Measurements from ENCODE around the gene PDK2.
"Not testable (repeated sequence)": the region's sequence is repeated elsewhere in the genome, so short reads cannot be mapped to it uniquely, and the experiment has no call there.

The PDK2 gene

DNA sequence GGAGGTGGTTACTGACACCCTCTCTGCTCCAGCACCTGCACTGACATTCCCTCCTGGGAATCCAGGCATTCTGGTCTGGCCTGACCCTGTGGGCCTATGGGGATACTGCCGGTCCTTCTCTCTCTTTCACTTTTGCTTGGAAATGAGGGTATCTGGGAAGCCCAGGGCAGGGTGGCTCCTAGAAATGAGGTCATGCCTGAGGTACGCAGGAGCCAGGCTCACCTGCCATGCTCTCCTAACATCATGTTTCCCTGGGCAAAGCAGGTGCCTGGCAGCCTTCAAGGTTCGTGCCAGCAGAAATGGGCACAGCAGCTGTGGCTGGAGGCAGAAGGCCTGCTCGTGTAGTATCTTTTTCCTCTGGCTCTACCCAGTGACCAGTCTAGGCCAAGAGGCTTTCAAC lies 35.9 kb upstream of the PDK2 start:
- no peak for DNase-seq

DNA sequence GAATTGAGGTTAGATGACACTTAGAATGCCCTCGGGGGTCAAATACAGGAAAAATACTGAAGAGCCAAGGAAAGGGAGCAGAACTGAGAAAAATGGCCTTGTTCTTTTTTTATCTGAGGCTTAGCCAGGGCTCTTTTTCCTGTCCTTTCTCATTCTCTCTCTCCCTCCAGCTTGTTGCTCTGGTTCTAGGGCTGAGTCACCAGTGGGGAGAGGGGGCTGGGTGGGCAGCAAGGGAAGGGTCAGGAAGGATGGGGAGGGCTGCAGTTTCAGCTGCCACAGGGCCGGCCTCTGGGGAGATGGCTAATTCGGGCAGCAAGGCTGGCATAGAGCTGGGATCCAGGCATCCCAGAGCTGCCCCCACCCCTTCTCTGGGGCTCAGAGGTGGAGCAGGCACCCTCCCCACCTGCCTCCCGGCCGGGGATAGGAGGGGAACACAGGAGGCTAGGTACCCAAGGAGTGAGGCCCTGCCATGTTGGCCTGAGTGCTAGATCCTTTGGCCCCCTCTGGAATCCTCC lies 35.3 kb upstream of the PDK2 start:
- DNase-seq: no peak

DNA sequence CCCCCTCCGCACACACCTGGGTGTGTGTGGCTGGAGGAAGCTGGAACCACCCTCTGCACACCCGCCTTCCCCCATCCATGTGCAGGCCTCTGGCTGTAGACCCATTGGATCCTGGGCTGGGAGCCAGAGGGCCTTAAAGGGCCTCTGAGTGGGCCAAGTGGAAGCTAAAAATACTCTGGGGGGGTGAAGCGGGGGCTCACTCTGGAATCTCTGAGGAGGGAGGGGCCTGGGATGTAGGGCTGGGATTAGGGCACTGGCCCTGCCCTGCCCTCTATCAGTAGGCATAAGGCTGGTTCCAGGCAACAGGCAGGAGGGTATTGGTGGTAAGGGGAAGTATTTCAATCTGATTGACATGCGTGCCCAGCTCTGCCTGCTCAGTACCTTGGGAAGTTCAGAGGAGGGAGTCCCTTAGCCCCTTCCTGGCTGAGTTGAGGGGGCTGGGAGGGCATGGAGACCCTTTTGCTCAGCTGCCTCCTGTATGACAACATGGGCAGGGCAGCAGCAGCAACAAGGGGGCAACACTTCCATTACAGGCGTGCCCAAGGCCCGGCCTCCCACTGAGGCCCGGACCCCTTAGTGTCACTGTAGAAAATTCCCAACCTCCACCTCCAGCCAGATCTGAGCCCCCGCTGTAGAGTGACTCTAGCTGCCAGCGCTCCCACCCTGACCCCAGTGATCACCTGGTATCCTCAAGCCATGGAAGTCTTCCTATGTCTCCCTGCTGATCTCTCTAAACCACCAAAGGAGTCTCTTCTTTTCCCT lies 34.0 kb upstream of the PDK2 start:
- no peak for DNase-seq

DNA sequence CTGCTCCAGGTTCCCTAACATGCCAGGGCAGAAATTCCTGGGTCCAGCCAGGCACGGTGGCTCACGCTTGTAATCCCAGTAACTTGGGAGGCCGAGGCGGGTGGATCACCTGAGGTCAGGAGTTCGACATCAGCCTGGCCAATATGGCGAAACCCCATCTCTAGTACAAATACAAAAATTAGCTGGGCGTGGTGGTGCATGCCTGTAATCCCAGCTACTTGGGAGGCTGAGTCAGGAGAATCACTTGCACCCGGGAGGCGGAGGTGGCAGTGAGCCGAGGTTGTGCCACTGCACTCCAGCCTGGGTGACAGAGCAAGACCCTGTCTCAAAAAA lies 33.5 kb upstream of the PDK2 start:
- not testable (repeated sequence) for DNase-seq

DNA sequence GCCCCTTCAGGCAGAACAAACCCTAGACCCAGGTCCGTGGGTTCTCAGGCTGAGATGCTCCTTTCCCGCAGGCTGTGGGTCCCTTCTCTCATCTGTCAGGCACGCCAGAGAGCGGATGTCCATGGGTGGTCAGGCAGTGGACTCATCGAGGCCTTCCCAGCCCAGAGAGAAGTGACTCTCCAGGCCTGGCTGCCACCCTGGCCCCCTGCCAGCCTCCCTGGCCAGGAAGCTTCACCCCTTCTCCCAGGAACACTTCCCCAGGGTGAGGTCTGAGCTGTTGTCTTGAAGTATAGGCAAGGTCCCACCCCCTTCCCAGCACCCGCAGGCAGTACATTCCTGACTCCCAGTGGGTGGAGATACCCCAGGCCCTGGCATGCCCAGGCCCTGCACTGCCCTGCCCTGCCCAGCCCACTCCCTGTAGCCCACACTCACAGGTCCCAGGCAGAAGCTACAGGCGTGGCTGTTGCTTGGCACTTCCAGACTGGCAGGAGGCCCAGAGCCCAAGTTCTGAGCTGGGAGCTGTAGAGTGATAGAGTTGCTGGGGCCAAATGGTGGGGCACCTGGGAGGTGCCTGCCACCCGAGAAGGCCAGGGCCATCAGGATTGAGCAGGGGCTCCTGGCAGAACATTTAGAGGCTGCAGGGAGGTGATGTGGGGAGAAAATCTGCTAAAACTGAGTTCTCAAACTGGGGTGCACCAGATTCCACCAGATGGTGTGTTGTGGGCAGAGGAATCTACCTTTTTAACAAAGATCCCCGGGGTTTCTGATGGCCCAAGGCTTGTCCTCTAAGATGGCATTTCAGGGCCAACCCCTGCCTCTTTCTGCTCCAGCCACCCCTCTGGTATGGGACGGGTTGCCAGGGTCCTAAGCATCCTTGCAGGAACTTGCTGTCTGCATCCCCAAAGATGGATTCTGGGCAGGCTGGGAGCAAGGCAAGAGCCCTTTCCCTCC lies 32.6 kb upstream of the PDK2 start:
- DNase-seq: no peak

DNA sequence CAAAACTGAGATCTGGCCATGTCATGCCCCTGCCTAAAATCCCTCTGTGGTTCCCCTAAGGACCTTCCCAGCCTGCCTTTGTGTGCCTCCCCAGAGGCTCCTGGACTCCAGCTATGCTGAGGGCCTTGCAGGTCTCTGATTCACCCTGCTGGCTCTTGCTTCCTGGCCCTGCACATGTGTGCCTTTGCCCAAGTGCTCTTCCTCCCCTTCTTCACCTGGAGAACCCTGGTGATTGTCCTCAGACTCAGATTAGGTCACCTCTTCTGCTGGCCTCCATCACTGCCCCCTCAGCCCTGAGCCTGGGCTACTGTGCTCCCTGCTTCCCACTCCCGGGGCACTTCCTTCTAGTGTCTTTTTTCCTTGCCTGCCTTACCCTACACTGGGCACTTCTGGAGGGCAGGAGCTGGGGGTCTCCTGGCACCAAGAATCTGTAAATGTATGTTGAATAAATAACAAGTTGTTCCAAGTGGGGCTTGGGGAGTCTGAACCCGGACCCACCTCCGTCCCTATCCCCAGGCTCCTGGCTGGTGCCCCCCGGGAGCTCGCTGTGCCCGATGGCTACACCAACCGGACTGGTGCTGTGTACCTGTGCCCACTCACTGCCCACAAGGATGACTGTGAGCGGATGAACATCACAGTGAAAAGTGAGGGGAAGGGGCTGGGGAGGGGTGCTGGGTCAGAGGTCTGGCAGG lies 31.4 kb upstream of the PDK2 start:
- no peak for DNase-seq

DNA sequence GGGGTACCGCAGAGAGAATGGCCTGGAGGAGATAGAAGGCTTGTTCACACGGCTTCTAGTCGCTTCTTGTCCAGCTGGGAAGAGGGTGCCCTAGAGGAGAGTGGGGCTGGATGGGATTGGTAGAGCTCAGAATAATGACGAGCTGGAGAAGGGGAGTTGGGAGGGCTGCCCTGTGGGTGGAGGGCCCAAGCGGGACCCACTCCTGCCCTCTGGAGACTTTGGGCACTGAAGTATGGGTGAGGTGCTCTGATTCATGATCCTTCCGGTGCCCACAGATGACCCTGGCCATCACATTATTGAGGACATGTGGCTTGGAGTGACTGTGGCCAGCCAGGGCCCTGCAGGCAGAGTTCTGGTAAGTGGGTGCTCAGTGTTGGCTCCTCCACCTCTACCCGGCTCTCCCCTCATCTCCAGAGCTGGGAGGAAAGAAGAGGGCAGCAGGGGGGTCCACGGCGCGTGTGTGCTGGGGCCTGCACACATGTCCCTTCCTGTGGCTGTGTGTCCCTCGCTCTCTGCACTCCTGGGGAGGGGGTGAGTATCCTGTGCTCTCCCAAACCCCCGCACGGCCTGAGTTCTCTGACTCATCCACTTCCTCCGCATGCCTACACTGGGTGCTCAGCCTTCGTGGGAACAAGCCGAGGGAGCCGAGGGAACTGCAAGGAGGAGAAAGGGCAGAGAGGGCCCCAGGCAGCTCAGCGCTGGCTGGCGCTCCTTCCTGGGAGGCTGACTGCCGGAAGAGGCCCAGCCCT lies 30.7 kb upstream of the PDK2 start:
- no peak for DNase-seq

DNA sequence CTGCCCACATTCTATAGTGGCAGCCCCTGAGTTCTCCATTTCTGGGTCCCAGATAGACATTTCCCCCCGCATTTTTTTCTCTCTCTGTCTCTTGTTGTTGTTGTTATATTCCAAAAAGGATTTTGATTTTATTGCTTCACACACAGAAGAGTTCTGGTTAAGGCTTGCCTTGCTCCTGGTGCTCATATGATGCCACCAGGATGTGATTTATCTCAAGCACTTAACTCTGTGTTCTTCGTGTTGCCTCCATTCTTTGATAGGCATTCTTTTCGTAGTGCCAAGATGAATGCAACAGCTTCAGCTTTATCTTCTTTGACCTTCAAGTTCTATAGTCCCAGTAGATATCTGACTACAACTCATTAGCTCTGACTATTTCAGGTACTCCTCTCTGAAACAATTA lies 30.1 kb upstream of the PDK2 start:
- no peak for DNase-seq

DNA sequence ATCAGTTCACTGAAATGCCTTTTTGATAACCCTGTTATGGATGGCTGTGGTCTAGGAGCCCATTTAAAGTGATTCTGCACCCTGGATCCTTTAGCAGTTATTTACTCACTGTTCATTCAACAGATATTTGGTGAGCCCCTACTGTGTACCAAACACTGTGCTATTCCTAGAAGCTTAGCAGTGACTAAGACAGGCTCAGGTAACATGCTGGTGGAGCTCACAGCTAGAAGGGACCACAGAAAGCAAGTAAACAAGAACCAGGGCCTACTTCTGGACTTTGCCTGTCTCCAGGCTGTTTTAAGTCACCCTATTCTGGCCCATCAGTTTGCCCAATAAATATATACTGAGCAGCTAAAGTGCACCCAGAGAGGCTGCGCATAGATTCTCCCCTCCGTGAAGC lies 28.2 kb upstream of the PDK2 start:
- no peak for DNase-seq

DNA sequence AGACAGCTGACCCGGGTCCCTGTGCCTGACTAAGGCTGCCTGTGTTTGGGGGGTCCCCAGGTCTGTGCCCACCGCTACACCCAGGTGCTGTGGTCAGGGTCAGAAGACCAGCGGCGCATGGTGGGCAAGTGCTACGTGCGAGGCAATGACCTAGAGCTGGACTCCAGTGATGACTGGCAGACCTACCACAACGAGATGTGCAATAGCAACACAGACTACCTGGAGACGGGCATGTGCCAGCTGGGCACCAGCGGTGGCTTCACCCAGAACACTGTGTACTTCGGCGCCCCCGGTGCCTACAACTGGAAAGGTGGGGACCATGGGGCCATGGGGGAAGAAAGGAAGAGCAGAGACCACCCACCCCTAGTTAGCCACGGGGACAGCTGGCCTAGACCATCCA lies 27.2 kb upstream of the PDK2 start:
- DNase-seq: no peak

DNA sequence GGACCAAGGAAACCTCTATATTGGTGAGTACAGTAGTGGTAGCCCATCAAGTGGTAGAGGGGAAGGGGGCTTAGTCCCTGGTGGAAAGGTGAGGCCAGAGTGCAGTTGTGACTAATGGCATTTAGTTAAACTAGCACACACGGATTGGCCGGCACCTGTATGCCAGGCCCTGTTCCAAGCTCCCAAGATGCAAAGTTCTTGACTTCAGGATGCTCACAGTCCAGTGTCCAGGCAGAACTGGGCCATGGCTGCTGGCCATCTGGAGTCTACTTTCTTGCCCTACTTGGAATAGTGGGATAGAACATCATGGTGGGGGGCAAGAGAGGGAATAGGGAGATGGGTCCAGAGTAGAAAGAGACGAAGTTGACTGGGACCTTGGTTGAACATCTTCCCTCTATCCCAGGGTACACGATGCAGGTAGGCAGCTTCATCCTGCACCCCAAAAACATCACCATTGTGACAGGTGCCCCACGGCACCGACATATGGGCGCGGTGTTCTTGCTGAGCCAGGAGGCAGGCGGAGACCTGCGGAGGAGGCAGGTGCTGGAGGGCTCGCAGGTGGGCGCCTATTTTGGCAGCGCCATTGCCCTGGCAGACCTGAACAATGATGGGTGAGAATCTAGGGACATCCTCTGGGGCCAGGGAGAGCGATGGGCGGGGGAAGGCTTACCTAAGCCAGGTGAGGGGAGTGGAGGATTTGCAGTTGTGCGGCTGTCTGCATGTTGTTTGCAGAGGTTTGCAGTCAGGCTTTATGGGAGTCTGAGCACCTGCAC lies 24.1 kb upstream of the PDK2 start:
- DNase-seq: no peak

DNA sequence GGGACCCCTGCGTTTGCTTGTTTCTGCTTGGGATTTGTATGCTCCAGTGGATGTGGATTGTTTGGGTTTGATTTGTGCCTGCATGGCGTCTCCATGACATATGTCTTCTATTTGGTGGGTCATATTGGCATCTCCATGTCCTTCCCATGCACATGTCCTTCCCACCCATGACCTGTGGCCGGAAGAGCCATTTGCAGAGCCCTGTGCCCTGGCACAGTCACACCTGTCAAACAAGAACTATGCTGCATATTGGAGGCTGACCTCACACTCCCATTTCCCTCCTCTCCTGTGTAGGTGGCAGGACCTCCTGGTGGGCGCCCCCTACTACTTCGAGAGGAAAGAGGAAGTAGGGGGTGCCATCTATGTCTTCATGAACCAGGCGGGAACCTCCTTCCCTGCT lies 23.5 kb upstream of the PDK2 start:
- no peak for DNase-seq

DNA sequence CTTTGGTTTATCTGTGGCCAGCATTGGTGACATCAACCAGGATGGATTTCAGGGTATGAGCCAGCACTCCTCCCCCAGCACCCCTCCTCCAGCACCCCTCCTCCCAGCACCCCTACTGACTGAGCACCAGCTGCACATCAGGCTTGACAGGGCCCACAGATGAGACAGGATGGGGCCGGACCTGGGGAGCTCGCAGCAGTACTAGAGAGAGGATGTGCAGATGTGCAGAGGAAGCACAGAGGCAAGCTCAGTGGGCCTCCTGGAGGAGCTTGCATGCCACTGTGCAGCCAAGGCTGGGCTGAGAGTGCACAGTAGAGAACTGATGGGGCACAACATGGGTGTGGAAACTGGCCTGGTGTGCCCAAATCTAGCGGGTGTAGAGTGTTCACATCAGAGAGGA lies 23.0 kb upstream of the PDK2 start:
- DNase-seq: no peak

DNA sequence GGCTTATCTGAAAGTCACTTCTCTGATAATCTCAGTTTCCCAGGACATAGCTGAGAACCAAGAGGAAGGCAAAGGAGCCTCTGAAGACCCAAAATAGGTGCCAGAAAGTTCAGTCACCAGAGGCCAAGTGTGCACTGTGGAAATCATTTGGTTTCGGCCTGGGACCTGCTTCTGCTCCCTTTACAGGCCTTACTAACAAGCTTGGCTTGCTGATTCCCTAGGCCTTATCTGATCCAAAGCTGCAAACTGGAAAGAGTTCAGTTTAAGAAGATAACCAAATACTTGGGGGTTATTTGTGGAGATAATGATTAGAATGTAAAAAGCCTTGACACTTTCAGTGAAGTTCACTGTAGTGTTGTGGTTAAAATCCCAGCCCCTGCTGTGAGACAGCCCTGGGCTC lies 22.2 kb upstream of the PDK2 start:
- no peak for DNase-seq

DNA sequence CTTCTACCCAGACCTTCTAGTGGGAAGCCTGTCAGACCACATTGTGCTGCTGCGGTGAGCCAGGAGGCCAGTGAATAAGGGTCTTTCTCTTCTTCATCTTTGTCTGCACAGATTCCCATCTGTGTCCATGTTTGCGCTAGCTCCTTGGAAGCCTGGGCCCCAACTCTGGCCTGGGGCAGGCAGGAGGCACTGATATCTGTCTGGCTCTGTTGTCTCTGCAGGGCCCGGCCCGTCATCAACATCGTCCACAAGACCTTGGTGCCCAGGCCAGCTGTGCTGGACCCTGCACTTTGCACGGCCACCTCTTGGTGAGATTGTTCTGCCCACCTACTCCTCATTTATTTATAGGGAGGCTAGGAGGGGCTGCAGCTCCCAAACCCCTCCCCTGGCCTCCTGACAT lies 20.9 kb upstream of the PDK2 start:
- DNase-seq: no peak

DNA sequence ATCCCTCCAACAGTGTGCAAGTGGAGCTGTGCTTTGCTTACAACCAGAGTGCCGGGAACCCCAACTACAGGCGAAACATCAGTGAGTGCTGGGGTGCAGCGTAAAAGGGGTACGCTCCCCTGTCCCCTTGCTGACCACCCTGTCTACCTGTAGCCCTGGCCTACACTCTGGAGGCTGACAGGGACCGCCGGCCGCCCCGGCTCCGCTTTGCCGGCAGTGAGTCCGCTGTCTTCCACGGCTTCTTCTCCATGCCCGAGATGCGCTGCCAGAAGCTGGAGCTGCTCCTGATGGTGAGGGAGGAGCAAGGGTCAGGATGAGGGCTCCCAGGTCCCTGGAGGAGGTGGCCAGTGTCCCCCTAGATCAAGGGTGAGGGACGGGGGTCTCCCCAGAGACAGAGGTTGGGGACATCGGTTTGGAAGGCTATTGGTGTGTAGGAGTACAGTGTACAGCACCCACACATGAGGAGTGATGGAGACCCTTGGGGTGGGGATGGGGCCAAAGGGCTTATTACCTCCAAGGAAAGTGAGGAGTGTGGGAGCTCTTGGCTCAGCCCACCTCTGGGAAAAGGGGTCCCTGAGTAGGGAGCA lies 19.6 kb upstream of the PDK2 start:
- DNase-seq: no peak

DNA sequence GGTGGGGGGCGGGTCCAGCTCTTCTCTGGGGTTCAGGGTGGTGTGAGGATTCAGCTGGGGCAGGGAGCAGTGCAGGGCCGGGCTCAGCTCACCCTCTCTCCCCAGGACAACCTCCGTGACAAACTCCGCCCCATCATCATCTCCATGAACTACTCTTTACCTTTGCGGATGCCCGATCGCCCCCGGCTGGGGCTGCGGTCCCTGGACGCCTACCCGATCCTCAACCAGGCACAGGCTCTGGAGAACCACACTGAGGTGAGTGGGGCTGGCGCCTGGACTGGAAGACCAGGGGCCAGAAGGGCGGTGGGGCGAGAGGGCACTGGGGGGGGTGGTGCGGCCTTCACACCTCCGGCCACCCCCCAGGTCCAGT lies 18.9 kb upstream of the PDK2 start:
- no peak for DNase-seq

DNA sequence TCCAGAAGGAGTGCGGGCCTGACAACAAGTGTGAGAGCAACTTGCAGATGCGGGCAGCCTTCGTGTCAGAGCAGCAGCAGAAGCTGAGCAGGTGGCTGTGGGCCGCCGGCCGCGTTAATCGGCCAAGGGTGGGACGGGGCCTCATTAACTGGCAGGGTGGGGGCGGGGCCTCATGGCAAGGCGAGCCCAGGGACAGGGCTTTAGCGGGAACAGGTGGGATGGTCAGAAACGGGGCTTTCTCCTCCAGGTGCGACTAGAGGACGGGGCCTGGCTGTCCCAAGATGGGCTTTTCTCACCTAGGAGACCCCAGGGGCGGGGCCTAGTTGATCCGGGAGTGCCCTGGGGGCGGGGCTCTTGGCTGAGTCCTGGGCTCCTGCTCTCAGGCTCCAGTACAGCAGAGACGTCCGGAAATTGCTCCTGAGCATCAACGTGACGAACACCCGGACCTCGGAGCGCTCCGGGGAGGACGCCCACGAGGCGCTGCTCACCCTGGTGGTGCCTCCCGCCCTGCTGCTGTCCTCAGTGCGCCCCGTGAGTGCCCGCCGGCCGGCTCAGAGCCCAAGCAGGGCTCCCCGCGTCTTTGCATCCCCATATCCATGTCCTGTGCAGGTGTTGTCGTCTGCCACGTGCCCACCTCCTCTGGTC lies 18.4 kb upstream of the PDK2 start:
- DNase-seq: no peak

DNA sequence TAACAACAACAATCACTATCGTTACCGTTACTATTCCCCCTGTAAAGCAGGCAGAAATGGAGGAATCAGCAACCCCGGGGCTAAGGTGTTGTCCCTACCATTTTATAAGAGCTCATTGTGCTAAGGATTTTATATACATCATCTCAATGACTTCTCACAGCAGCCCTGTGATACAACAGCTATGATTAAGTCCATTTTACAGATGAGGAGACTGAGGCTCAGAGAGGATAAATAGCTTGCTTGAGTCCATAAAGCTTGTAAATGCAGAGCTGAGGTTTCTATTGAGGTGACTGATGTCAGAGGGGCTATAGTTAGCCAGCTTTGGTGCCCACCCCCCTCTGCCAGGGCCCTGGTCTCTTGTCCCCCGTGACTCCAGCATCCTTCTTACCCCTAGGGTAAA lies 16.7 kb upstream of the PDK2 start:
- DNase-seq: no peak

DNA sequence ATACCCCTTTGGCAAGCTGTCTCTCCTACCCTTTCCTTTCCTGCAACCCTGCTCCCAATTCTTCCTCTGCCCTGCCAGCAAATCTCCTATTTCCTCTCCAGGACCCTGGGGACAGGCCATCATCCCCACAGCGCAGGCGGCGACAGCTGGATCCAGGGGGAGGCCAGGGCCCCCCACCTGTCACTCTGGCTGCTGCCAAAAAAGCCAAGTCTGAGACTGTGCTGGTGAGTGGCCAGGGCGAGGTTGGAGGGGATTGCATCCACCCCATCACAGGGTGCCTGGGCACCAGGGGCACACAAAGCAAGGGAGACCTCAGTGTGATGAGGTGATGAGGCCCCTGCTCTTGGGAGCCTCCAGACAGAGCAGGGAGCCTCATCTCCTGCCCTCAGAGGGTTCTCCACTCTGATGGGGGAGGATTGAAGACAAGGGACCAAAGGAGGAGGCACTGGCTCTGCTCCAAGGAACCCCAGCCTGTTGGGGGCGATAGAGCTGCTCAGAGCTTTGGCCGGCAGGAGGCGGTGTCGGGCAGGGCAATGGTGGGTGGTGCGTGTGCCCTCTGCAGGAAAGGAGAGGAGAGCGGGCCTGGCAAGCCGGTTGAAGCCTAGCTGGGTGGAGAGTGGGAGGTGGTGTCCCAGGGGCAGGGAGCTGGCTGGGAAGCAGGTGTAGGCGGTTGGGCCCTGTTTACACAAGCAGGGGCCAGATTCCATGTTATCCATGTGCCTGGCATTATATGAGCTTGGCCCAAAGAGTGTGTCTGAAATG lies 15.6 kb upstream of the PDK2 start:
- no peak for DNase-seq

Measured in central memory CD4-positive, alpha-beta T cell (primary cell).